HG03103 (cell line): ENCODE data around the gene DCTN3.

ENCODE experiments used
- ATAC-seq: cut with Tn5 transposase; IDR thresholded peaks from one replicate; pipeline ENCODE4 v1.9.1; 2021; ENCODE audit warnings: low read depth; ENCODE audit not compliant: unreplicated experiment

The DCTN3 gene

DNA sequence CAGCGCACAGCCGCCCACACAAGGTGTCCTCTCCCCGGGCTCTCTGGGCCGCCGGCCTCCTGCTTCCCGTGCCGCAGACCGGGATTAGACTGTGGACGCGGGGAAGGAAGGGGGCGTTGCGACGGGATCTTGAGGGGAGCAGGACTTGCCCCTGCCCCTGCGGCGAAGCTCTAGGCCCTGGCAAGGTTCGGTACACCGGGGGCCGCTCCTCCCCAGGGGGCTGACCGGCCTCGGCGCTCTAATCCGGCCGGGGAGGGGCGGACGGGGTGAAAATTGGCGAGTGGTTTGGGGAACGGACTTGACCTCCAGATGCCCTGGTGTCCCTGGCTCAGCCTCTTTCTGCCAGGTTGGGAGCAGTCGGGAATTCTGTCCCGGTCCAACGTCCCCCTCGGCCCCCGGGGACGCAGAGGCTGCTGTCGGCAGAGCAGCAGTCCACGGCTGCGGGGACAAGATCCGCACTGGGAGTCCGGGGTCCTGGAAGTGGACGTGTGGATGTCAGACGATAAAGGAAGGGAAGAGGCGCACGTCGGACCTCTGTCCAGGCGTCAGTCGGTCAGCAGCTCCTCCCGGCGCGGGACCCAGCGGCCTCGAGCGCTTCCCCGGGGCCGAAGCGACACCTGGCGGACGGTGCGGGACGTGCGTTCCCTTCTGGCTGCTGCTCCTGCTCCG is 28.9 kb downstream of the DCTN3 start:
- no peak for ATAC-seq

DNA sequence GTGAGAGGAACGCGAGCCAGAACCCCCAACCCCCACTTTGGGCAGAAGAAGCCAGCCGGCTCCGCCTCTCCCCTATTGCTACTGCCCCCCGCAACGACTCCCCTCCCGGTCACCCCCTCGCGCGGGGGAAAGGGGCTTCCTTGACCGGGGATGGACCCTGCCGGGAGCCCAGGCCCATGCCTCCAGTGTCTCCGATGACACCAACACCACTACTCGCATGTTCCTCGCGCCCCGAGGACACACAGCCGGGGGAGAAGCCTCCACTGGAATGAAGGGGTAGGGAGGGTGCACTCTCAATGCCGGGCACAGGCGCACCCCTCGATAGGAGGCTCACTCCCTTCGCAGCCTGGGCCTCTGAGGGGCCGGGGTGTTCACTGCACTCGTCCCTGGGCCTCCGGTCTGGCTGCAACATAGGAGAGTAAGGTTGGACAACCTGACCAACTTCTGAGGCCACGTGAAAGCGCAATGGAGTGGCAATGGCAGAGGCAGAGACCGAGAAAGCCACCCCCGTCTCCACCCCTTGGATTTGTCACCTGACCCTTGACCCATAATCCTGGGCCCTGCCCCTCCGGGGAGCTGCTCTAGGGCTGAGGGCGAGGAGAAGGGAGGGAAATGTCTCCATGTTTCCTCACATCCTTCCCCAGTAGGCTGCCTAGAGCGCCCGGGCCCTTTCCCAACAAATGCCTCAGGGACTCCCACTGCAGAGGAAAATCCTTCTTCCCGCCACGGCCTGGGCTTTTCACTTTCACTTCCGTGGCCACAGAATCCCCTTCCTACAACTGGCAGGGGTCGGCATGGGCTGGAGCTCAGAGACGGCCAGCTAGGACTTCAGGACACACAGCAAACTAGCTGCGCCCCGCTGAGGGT is 29.7 kb downstream of the DCTN3 start:
- no peak for ATAC-seq

- ATAC-seq: no peak
Measured at GRCh38 chr9:34589636-34590380, 30.5 kb downstream of the DCTN3 start, which contains the start of gene CNTFR. Gene CNTFR, minus strand, starts transcription at chr9:34589724. Its CDS starts 20,743 bp downstream, at chr9:34568981.

- no peak for ATAC-seq
Measured at GRCh38 chr9:34588671-34589635, 31.3 kb downstream of the DCTN3 start.

- no peak for ATAC-seq
Measured at GRCh38 chr9:34587271-34587670, 33.0 kb downstream of the DCTN3 start.

DNA sequence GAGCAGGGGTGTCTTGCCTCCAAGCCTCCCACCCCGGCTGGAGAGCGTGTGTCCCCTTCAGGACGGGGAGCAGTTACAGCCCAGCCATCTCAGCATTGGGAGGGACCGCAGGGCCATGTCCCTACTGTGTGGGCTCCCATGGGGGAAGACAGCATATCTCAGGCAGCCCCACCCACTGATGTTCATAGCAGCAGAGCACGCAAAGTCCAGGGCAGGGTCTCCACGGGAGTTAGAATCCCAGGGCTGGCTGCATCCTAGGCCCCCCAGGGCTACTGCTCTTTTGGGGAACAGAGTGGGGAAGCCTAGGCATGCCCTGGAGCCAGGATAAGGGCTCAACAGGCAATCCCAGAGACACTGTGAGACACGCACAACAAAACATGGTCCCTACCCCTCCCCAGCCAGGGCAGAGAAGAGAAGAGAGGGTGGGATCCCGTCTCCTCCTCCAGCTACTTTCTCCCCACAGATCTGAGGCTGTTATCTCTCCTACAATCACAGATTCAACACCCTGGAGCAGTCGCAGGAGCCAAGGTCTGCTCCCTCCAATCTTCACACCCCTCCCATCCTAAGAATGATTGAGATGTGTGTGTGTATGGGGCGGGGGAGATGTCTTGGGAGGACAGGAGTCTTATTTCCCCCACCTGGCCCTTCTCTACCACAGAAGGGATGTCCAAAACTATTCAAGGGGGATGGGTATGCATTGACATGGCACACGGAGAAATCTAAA is 34.2 kb downstream of the DCTN3 start:
- ATAC-seq: no peak

GRCh38 chr9:34584970-34585369 is 35.3 kb downstream of the DCTN3 start:
- no peak for ATAC-seq

DNA sequence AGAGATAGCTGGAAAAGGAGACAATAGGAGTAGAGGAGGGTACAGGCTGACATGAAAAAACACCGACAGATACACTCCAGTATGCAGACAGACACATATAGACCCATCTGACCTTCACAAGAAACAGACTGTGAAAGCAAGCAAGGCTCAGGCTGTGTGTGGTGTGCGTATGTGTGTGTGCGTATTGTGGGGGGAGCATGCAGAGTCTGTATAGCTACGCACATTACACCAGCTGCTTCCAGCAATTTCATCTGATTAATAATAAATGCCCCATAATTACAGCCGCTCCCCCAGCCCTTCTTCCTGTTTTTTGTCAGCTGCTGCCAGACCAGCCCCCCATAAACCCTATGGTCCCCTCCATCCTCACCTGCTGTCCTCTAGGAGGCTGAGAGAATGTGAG is 37.5 kb downstream of the DCTN3 start:
- no peak for ATAC-seq

GRCh38 chr9:34581318-34581717 is 39.0 kb downstream of the DCTN3 start:
- ATAC-seq: no peak

DNA sequence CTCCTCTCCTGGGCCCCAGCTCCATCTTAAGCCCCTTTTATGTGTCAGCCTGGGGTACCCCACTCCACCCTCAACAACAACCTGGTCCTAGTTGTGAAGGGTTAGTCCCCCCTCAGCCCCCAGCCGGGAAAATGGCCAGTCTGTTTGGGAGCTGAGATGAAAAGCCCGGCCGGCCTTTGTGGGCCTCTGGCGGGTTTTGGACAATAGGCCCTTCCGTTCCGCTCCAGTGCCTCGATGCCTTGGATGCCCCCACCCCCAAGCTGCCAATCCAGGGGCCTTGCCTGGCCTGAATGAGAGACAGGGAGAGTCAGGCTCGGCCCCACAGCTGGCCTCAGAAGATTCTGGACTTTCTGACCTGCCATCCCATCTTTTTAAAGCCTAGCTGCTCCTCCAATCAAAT is 39.9 kb downstream of the DCTN3 start:
- no peak for ATAC-seq

- no peak for ATAC-seq
Measured at GRCh38 chr9:34579808-34580163, 40.5 kb downstream of the DCTN3 start.

- ATAC-seq: no peak
Measured at GRCh38 chr9:34579104-34579807, 41.0 kb downstream of the DCTN3 start.

- ATAC-seq: no peak
Measured at GRCh38 chr9:34578241-34579103, 41.8 kb downstream of the DCTN3 start.

- ATAC-seq: no peak
Measured at GRCh38 chr9:34577400-34578240, 42.7 kb downstream of the DCTN3 start.

DNA sequence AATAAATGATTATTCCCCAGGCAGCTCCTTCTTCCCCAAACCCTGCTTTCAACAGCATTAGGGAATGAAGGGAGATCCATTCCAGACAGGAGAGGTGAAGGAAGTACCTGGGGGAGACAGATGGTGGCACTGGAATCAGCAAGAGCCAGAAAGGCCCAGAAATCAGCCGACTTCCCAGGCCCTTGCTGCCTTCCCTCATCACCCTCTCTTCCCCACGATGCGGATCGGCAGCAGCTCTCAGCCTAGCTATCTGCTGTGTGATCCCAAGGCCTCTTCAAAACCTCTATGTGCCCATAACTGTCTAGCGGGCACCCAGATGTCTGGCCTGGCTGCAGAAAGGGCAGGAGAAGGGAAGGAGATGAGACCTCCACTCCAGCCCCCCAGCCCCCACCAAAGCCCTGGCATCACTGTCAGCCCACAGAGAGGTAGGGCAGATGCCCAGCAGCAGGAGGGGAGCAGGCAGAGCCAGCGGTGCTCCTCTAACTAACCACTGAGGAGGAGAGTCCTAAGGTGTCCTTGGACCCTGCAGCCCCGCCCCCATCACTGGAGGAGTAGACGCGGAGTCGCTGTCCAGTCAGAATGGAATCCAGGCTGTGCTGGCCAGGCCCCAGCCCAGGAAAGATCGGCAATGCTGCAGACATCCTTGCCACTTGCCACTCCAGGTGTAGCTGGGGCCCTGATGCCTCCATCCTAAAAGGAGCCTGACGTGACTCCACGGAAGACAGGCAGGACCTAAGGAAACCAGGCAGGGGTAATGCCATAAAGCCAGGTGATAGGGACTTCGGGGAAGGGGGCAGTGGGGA is 43.5 kb downstream of the DCTN3 start:
- no peak for ATAC-seq

GRCh38 chr9:34575862-34576596 is 44.3 kb downstream of the DCTN3 start:
- ATAC-seq: no peak
